ENCODE results near the gene FHOD3.

Gene FHOD3

DNA sequence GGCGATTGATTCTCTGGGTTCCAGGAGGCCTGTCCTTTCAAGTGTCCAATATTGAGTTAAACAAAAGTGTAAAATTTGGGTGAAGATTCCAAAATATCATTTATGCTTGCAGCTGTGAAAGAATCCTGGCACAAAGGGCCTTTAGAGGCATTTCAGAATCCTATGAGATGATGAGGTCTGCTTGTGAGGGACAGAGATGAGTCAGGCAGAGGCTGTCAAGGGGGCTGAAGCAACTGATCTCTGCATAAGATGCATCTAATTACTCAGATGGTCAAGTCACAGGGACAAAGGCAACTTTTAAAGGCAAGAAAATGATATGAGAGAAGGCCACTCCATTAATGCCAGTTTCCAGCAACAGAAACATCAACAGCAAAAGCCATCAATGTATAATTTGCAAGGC is 78.8 kb downstream of the FHOD3 start:
- H3K4me3 ChIP-seq (ENCODE audit: low read depth, low read length) = no peak overlapping the region
- TF ChIP-seq, protein P1, sequence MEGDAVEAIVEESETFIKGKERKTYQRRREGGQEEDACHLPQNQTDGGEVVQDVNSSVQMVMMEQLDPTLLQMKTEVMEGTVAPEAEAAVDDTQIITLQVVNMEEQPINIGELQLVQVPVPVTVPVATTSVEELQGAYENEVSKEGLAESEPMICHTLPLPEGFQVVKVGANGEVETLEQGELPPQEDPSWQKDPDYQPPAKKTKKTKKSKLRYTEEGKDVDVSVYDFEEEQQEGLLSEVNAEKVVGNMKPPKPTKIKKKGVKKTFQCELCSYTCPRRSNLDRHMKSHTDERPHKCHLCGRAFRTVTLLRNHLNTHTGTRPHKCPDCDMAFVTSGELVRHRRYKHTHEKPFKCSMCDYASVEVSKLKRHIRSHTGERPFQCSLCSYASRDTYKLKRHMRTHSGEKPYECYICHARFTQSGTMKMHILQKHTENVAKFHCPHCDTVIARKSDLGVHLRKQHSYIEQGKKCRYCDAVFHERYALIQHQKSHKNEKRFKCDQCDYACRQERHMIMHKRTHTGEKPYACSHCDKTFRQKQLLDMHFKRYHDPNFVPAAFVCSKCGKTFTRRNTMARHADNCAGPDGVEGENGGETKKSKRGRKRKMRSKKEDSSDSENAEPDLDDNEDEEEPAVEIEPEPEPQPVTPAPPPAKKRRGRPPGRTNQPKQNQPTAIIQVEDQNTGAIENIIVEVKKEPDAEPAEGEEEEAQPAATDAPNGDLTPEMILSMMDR (IDR thresholded peaks at IDR 0.05; ENCODE audit: control insufficient read depth, extremely low read depth, insufficient read depth) = no peak
- no peak for DNase-seq (ENCODE audit: low read depth)

GRCh38 chr18:36377626-36378025 is 80.1 kb downstream of the FHOD3 start:
- TF ChIP-seq, protein P1 (IDR thresholded peaks at IDR 0.05; ENCODE audit: control insufficient read depth, extremely low read depth, insufficient read depth) = no peak
- no peak for DNase-seq (ENCODE audit: low read depth)
- H3K4me3 ChIP-seq (ENCODE audit: low read depth, low read length) = no peak overlapping the region

- no peak overlapping the region for H3K4me3 ChIP-seq (ENCODE audit: low read depth, low read length)
- TF ChIP-seq, protein P1 (IDR thresholded peaks at IDR 0.05; ENCODE audit: control insufficient read depth, extremely low read depth, insufficient read depth) = no peak
Measured at GRCh38 chr18:36378205-36378604, 80.7 kb downstream of the FHOD3 start.

GRCh38 chr18:36379435-36379984 is 82.0 kb downstream of the FHOD3 start:
- DNase-seq (ENCODE audit: low read depth) = no peak
- TF ChIP-seq, protein P1 (IDR thresholded peaks at IDR 0.05; ENCODE audit: control insufficient read depth, extremely low read depth, insufficient read depth) = no peak

More at GRCh38 chr18:36378205-36378604, 80.7 kb downstream of the FHOD3 start:
- no peak for DNase-seq (ENCODE audit: low read depth)

GRCh38 chr18:36380173-36380827 is 82.8 kb downstream of the FHOD3 start:
- DNase-seq (ENCODE audit: low read depth) = no peak
- TF ChIP-seq, protein P1 (IDR thresholded peaks at IDR 0.05; ENCODE audit: control insufficient read depth, extremely low read depth, insufficient read depth) = no peak

More at GRCh38 chr18:36379435-36379984, 82.0 kb downstream of the FHOD3 start:
- H3K4me3 ChIP-seq (ENCODE audit: low read depth, low read length) = no peak overlapping the region

GRCh38 chr18:36381075-36381474 is 83.6 kb downstream of the FHOD3 start:
- TF ChIP-seq, protein P1 (IDR thresholded peaks at IDR 0.05; ENCODE audit: control insufficient read depth, extremely low read depth, insufficient read depth) = no peak
- no peak overlapping the region for H3K4me3 ChIP-seq (ENCODE audit: low read depth, low read length)
- no peak for DNase-seq (ENCODE audit: low read depth)

More at GRCh38 chr18:36380173-36380827, 82.8 kb downstream of the FHOD3 start:
- no peak overlapping the region for H3K4me3 ChIP-seq (ENCODE audit: low read depth, low read length)

All from LNCaP clone FGC (cell line).